ENCODE data around the gene TMEM185B.
"Not testable (repeated sequence)": the region's sequence is repeated elsewhere in the genome, so short reads cannot be mapped to it uniquely, and the experiment has no call there.

The TMEM185B gene

GRCh38 chr2:120238728-120239487, 15.7 kb upstream of the TMEM185B start:
- Histone ChIP-seq H3K4me3 (ENCODE audit: low read depth in 1 of 2, low read length in 1 of 2) (no peak overlapping the region), H3K9me3 (no peaks in the 10 kb centered on the region), H3K36me3 (no peaks in the 10 kb centered on the region), H3K27ac (no peak overlapping the region), H3K27me3 (peaks cover 5% of the 10 kb centered on the region), H3K4me1 (ENCODE audit: control insufficient read depth in 1 of 2, insufficient read depth in 1 of 2, low read depth in 1 of 2, low read length in 1 of 2) (no peaks in the 10 kb centered on the region)
- no peak for TF ChIP-seq CTCF (IDR thresholded peaks at IDR 0.05)

GRCh38 chr2:120237491-120237902, 14.3 kb upstream of the TMEM185B start:
- Histone ChIP-seq H3K27ac (no peak overlapping the region), H3K27me3 (peaks cover 5% of the 10 kb centered on the region), H3K4me3 (ENCODE audit: low read depth in 1 of 2, low read length in 1 of 2) (no peak overlapping the region), H3K9me3 (no peaks in the 10 kb centered on the region), H3K36me3 (no peaks in the 10 kb centered on the region), H3K4me1 (ENCODE audit: control insufficient read depth in 1 of 2, insufficient read depth in 1 of 2, low read depth in 1 of 2, low read length in 1 of 2) (peaks cover 8 to 10% of the 10 kb centered on the region in 2 experiments)
- TF ChIP-seq CTCF (IDR thresholded peaks at IDR 0.05): no peak

GRCh38 chr2:120236791-120237190, 13.6 kb upstream of the TMEM185B start:
- Histone ChIP-seq H3K27ac (no peak overlapping the region), H3K9me3 (no peaks in the 10 kb centered on the region), H3K4me3 (ENCODE audit: low read depth in 1 of 2, low read length in 1 of 2) (no peak overlapping the region), H3K4me1 (ENCODE audit: control insufficient read depth in 1 of 2, insufficient read depth in 1 of 2, low read depth in 1 of 2, low read length in 1 of 2) (peaks cover 15 to 17% of the 10 kb centered on the region in 2 experiments), H3K36me3 (no peaks in the 10 kb centered on the region), H3K27me3 (peaks cover 5% of the 10 kb centered on the region)
- no peak for TF ChIP-seq CTCF (IDR thresholded peaks at IDR 0.05)

DNA sequence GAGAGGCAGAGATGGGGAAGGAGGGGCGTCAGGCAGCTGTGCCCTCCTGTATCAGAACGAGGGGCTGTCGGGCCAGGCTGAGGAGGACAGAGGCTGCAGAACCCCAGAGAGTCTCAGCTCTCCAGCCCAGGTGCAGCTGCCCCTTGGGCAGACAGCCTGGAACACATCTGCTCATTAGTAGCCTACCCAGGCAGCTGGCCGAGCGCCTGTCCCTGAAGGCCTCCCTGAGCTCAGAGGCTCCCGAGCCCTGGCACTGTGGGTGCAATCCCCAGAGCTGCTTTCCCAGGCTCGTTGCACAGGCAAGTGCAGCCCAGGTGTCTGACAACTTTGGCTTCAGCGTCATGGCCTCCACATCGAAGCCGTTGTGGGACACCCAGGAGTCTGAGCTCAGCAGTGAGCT, 13.1 kb upstream of the TMEM185B start:
- Histone ChIP-seq H3K4me3 (ENCODE audit: low read depth in 1 of 2, low read length in 1 of 2) (no peak overlapping the region), H3K9me3 (no peaks in the 10 kb centered on the region), H3K36me3 (no peaks in the 10 kb centered on the region), H3K27me3 (peaks cover 5% of the 10 kb centered on the region), H3K4me1 (ENCODE audit: control insufficient read depth in 1 of 2, insufficient read depth in 1 of 2, low read depth in 1 of 2, low read length in 1 of 2) (peaks cover 20 to 21% of the 10 kb centered on the region in 2 experiments), H3K27ac (no peak overlapping the region)
- no peak for TF ChIP-seq CTCF (IDR thresholded peaks at IDR 0.05)

DNA sequence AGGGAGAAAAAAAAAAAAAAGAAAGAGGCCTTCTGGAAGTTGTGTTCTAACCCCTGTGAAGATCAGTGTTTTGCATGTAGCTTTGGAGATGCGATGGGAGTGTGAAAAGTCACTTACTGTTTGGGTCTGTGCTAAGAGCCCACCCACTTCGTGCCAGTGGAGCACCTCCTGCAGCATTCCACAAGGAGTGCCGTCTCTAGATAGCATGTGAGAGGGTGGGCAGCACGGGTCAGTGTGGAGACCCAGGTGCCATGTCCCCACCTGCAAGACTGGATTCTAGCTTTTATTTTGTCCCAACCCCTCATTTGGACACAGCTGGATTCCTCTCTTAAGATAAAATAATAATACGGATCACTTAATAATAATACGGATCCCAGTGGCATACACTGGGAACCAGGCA, 12.5 kb upstream of the TMEM185B start:
- Histone ChIP-seq H3K9me3 (no peaks in the 10 kb centered on the region), H3K27ac (no peak overlapping the region), H3K4me1 (ENCODE audit: control insufficient read depth in 1 of 2, insufficient read depth in 1 of 2, low read depth in 1 of 2, low read length in 1 of 2) (peaks cover 21 to 24% of the 10 kb centered on the region in 2 experiments), H3K36me3 (no peaks in the 10 kb centered on the region), H3K4me3 (ENCODE audit: low read depth in 1 of 2, low read length in 1 of 2) (no peak overlapping the region), H3K27me3 (peaks cover 5% of the 10 kb centered on the region)
- no peak for TF ChIP-seq CTCF (IDR thresholded peaks at IDR 0.05)

DNA sequence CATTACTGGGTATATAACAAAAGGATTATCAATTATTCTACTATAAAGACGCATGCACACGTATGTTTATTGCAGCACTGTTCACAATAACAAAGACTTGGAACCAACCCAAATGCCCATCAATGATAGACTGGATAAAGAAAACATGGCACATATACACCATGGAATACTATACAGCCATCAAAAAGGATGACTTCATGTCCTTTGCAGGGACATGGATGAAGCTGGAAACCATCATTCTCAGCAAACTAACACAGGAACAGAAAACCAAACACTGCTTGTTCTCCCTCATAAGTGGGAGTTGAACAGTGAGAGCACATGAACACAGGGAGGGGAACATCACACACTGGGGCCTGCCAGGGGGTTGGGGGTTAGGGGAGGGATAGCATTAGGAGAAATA, 12.0 kb upstream of the TMEM185B start:
- not testable (repeated sequence) for H3K9me3 ChIP-seq; H3K4me3 ChIP-seq (ENCODE audit: low read depth in 1 of 2, low read length in 1 of 2); H3K27ac ChIP-seq; H3K36me3 ChIP-seq; H3K27me3 ChIP-seq
- peaks cover 21 to 24% of the 10 kb centered on the region in 2 experiments for H3K4me1 ChIP-seq (ENCODE audit: control insufficient read depth in 1 of 2, insufficient read depth in 1 of 2, low read depth in 1 of 2, low read length in 1 of 2)
